PC-9 (cell line): ENCODE measurements around the gene IL15.

Source experiments
- CTCF ChIP-seq: fragments of 200-600 bp; sonication (generic); conservative IDR thresholded peaks from 2 replicates; pipeline ENCODE4 v1.6.1; 2017; ENCODE audit warnings: mixed run types, antibody characterized with exemption, mild to moderate bottlenecking, moderate library complexity
- EZH2 ChIP-seq: fragments of 200-600 bp; sonication (generic); IDR thresholded peaks from 2 replicates; pipeline ENCODE4 v1.8.0; 2017; ENCODE audit warnings: antibody characterized with exemption, low read depth

GRCh38 chr4:141719585-141719984 lies 83.2 kb downstream of the IL15 start:
- no peak for TF ChIP-seq CTCF
- no peak for TF ChIP-seq EZH2
